ENCODE results near the gene UBIAD1. TPM values are rescaled to one million over a fixed set of nuclear protein-coding genes. Genes with fewer than 3 reads are reported as not detected.
A peak's percentile ranks its signal among the peaks of the same experiment; 100 is the strongest.

The UBIAD1 gene
- total and polyA plus RNA-seq, 9 of the 15 experiments (the other 6 are each of a cell fraction or from before 2014, with no cell fraction given), result 6.2 to 34.3 (median 22.3) TPM

DNA sequence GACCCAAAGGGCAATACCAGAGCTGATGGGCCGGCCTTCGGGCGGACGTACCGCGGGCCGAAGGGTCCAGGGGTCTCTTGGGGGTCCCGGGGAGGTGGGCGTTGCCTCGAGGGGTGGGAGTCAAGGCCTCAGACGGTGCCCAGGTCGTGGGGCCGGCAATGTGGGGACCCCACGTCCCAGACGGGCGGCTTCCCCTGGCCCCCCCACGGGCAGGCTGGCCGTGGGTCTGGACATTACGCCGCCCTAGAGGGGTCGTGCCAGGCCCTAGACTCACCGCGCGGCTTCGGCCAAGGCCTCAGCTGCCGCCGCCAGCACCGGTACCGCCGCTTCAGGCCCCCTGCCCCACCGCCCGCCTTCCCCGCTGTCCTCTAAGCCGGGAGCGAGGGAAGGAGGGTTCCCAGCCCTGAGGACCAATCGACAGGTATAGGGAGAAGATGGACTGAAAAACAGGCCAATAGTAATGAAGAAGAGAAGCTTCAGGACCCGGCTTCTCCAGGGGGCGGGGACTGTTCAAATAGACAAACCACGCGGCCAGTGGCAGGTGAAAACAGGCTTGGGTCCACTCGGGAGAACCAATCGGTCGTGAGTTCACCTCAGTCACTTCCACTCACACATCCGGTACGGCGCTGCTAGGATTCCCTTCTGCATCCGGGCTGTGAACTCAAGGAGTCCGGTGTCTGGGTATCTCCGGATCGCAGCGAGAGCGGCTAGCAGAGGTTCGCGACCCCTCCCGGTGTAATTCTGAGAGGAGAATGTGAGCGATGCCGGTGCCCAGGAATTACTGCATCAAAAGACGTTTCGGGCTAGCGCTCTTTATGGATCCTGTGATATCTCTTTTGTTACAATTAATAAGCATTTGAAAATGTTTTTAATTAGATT is 10.6 kb upstream of the UBIAD1 start, which contains the start of gene MTOR (continued):
- no peak for TF ChIP-seq CHCHD3 (CRISPR knock-in tag; IDR thresholded peaks at IDR 0.05)
- TF ChIP-seq ATF7 (IDR thresholded peaks at IDR 0.05), result peak; percentile 89
- TF ChIP-seq, protein P1, sequence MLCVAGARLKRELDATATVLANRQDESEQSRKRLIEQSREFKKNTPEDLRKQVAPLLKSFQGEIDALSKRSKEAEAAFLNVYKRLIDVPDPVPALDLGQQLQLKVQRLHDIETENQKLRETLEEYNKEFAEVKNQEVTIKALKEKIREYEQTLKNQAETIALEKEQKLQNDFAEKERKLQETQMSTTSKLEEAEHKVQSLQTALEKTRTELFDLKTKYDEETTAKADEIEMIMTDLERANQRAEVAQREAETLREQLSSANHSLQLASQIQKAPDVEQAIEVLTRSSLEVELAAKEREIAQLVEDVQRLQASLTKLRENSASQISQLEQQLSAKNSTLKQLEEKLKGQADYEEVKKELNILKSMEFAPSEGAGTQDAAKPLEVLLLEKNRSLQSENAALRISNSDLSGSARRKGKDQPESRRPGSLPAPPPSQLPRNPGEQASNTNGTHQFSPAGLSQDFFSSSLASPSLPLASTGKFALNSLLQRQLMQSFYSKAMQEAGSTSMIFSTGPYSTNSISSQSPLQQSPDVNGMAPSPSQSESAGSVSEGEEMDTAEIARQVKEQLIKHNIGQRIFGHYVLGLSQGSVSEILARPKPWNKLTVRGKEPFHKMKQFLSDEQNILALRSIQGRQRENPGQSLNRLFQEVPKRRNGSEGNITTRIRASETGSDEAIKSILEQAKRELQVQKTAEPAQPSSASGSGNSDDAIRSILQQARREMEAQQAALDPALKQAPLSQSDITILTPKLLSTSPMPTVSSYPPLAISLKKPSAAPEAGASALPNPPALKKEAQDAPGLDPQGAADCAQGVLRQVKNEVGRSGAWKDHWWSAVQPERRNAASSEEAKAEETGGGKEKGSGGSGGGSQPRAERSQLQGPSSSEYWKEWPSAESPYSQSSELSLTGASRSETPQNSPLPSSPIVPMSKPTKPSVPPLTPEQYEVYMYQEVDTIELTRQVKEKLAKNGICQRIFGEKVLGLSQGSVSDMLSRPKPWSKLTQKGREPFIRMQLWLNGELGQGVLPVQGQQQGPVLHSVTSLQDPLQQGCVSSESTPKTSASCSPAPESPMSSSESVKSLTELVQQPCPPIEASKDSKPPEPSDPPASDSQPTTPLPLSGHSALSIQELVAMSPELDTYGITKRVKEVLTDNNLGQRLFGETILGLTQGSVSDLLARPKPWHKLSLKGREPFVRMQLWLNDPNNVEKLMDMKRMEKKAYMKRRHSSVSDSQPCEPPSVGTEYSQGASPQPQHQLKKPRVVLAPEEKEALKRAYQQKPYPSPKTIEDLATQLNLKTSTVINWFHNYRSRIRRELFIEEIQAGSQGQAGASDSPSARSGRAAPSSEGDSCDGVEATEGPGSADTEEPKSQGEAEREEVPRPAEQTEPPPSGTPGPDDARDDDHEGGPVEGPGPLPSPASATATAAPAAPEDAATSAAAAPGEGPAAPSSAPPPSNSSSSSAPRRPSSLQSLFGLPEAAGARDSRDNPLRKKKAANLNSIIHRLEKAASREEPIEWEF (CRISPR knock-in tag; IDR thresholded peaks at IDR 0.05), result no peak; the same call in 1 of the 2 replicates
- peak in 1 of 2 experiments; percentile 64; a peak in 1 of 4 replicates for TF ChIP-seq TBL1XR1 (IDR thresholded peaks at IDR 0.05; ENCODE audit: low read length in 2 of 2)
- TF ChIP-seq, protein P2, sequence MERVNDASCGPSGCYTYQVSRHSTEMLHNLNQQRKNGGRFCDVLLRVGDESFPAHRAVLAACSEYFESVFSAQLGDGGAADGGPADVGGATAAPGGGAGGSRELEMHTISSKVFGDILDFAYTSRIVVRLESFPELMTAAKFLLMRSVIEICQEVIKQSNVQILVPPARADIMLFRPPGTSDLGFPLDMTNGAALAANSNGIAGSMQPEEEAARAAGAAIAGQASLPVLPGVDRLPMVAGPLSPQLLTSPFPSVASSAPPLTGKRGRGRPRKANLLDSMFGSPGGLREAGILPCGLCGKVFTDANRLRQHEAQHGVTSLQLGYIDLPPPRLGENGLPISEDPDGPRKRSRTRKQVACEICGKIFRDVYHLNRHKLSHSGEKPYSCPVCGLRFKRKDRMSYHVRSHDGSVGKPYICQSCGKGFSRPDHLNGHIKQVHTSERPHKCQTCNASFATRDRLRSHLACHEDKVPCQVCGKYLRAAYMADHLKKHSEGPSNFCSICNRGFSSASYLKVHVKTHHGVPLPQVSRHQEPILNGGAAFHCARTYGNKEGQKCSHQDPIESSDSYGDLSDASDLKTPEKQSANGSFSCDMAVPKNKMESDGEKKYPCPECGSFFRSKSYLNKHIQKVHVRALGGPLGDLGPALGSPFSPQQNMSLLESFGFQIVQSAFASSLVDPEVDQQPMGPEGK (CRISPR knock-in tag; IDR thresholded peaks at IDR 0.05; ENCODE audit: borderline replicate concordance), result no peak
- TF ChIP-seq STAT5B (CRISPR knock-in tag; IDR thresholded peaks at IDR 0.05), result no peak
- TF ChIP-seq, protein P3, sequence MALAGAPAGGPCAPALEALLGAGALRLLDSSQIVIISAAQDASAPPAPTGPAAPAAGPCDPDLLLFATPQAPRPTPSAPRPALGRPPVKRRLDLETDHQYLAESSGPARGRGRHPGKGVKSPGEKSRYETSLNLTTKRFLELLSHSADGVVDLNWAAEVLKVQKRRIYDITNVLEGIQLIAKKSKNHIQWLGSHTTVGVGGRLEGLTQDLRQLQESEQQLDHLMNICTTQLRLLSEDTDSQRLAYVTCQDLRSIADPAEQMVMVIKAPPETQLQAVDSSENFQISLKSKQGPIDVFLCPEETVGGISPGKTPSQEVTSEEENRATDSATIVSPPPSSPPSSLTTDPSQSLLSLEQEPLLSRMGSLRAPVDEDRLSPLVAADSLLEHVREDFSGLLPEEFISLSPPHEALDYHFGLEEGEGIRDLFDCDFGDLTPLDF (CRISPR knock-in tag; IDR thresholded peaks at IDR 0.05), result 0 out of 2 replicates have a peak, but pooled peaks have one; percentile 58
- TF ChIP-seq ARNT (IDR thresholded peaks at IDR 0.05), result peak in 1 of 2 experiments; percentile 84; a peak in 2 of 4 replicates
- TF ChIP-seq NFRKB (IDR thresholded peaks at IDR 0.05; ENCODE audit: low read depth), result no peak
- TF ChIP-seq, protein P4, sequence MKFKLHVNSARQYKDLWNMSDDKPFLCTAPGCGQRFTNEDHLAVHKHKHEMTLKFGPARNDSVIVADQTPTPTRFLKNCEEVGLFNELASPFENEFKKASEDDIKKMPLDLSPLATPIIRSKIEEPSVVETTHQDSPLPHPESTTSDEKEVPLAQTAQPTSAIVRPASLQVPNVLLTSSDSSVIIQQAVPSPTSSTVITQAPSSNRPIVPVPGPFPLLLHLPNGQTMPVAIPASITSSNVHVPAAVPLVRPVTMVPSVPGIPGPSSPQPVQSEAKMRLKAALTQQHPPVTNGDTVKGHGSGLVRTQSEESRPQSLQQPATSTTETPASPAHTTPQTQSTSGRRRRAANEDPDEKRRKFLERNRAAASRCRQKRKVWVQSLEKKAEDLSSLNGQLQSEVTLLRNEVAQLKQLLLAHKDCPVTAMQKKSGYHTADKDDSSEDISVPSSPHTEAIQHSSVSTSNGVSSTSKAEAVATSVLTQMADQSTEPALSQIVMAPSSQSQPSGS (CRISPR knock-in tag; IDR thresholded peaks at IDR 0.05), result no peak
- peak; percentile 97 for TF ChIP-seq DIDO1 (tag; IDR thresholded peaks at IDR 0.05; ENCODE audit: low read depth)
- TF ChIP-seq BCOR (IDR thresholded peaks at IDR 0.05), result peak; percentile 18; the same call in 1 of the 2 replicates
- 0 out of 2 replicates have a peak, but pooled peaks have one; percentile 34 for TF ChIP-seq SMAD4 (CRISPR knock-in tag; conservative IDR thresholded peaks at IDR 0.05)
- TF ChIP-seq, protein P5, sequence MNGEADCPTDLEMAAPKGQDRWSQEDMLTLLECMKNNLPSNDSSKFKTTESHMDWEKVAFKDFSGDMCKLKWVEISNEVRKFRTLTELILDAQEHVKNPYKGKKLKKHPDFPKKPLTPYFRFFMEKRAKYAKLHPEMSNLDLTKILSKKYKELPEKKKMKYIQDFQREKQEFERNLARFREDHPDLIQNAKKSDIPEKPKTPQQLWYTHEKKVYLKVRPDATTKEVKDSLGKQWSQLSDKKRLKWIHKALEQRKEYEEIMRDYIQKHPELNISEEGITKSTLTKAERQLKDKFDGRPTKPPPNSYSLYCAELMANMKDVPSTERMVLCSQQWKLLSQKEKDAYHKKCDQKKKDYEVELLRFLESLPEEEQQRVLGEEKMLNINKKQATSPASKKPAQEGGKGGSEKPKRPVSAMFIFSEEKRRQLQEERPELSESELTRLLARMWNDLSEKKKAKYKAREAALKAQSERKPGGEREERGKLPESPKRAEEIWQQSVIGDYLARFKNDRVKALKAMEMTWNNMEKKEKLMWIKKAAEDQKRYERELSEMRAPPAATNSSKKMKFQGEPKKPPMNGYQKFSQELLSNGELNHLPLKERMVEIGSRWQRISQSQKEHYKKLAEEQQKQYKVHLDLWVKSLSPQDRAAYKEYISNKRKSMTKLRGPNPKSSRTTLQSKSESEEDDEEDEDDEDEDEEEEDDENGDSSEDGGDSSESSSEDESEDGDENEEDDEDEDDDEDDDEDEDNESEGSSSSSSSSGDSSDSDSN (IDR thresholded peaks at IDR 0.05; ENCODE audit: borderline replicate concordance in 1 of 2, low read depth in 2 of 2, low read length in 2 of 2), result peak; percentile 97 to 100
